ENCODE data around the gene IRF5.
"Not testable (repeated sequence)": the region's sequence is repeated elsewhere in the genome, so short reads cannot be mapped to it uniquely, and the experiment has no call there.

Gene IRF5

GRCh38 chr7:128937271-128937646, 468 bp upstream of the IRF5 start:
- no peak for DNase-seq (ENCODE audit: low read depth in 1 of 2, low spot score in 1 of 2)

GRCh38 chr7:128938544-128939074, 882 bp downstream of the IRF5 start:
- DNase-seq (ENCODE audit: low read depth in 1 of 2, low spot score in 1 of 2), result no peak

GRCh38 chr7:128939075-128939860, 1.5 kb downstream of the IRF5 start:
- DNase-seq (ENCODE audit: low read depth in 1 of 2, low spot score in 1 of 2), result no peak

GRCh38 chr7:128939861-128940410, 2.2 kb downstream of the IRF5 start:
- no peak for DNase-seq (ENCODE audit: low read depth in 1 of 2, low spot score in 1 of 2)

- DNase-seq (ENCODE audit: low read depth in 1 of 2, low spot score in 1 of 2), result no peak
Observed at GRCh38 chr7:128940494-128941322, 3.0 kb downstream of the IRF5 start.

- DNase-seq (ENCODE audit: low read depth in 1 of 2, low spot score in 1 of 2), result no peak
Observed at GRCh38 chr7:128941323-128941890, 3.7 kb downstream of the IRF5 start.

GRCh38 chr7:128941946-128942526, 4.3 kb downstream of the IRF5 start:
- no peak for DNase-seq (ENCODE audit: low read depth in 1 of 2, low spot score in 1 of 2)

GRCh38 chr7:128943251-128943650, 5.5 kb downstream of the IRF5 start:
- not testable (repeated sequence) for DNase-seq (ENCODE audit: low read depth in 1 of 2, low spot score in 1 of 2)

GRCh38 chr7:128944487-128945236, 6.9 kb downstream of the IRF5 start:
- no peak for DNase-seq (ENCODE audit: low read depth in 1 of 2, low spot score in 1 of 2)

GRCh38 chr7:128945668-128946366, 8.1 kb downstream of the IRF5 start:
- no peak for DNase-seq (ENCODE audit: low read depth in 1 of 2, low spot score in 1 of 2)

- no peak for DNase-seq (ENCODE audit: low read depth in 1 of 2, low spot score in 1 of 2)
Observed at GRCh38 chr7:128946936-128947830, 9.5 kb downstream of the IRF5 start.

GRCh38 chr7:128947854-128948253, 10.1 kb downstream of the IRF5 start:
- no peak for DNase-seq (ENCODE audit: low read depth in 1 of 2, low spot score in 1 of 2)

- no peak for DNase-seq (ENCODE audit: low read depth in 1 of 2, low spot score in 1 of 2)
Observed at GRCh38 chr7:128948312-128948973, 10.7 kb downstream of the IRF5 start.

- no peak for DNase-seq (ENCODE audit: low read depth in 1 of 2, low spot score in 1 of 2)
Observed at GRCh38 chr7:128948976-128949760, 11.4 kb downstream of the IRF5 start.

- no peak for DNase-seq (ENCODE audit: low read depth in 1 of 2, low spot score in 1 of 2)
Observed at GRCh38 chr7:128951296-128951695, 13.6 kb downstream of the IRF5 start.

GRCh38 chr7:128954150-128954549, 16.4 kb downstream of the IRF5 start:
- DNase-seq (ENCODE audit: low read depth in 1 of 2, low spot score in 1 of 2), result no peak

Data from activated CD4-positive, alpha-beta T cell treated with anti-CD3 and anti-CD28 coated beads, Interleukin-2, amount 50 U/mL, for 24 hours (primary cell).